NCI-H2107 treated with DMSO at 0.1 percent for 48 hours (cell line): ENCODE measurements around the gene SPINT3.

Experiments
- DNase-seq: peaks from one replicate; lab custom pipeline; 2025; ENCODE audit not compliant: unreplicated experiment; lab: John Stamatoyannopoulos, UW

SPINT3 gene, protein sequence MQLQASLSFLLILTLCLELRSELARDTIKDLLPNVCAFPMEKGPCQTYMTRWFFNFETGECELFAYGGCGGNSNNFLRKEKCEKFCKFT

GRCh38 chr20:45515147-45515913, at the start of gene SPINT3:
Gene SPINT3, minus strand, starts transcription at chr20:45515622. Its CDS starts 14 bp downstream, at chr20:45515608.
- no peak for DNase-seq

DNA sequence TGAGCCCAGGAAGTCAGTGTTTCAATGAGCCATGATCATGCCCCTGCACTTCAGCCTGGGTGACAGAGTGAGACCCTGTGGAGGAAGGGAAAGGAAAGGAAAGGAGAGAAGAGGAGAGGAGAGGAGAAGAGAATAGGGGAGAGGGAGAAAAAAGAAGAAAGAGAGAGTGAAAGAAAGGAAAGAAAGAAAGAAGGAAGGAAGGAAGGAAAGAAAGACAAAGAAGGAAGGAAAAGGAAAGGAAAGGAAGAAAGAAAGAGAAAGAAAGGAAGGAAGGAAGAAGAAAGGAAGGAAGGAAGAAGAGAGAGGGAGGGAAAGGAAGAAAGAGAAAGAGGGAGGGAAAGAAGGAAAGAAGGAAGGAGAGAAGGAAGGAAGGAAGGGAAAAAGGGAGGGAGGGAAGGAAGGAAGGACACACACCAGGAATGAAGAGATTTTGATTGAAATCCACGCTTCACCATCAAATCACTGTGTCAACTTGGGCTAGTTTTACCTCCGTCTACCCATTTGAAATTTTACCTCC, 49.4 kb upstream of the SPINT3 start:
- DNase-seq = no peak

GRCh38 chr20:45555198-45555597, 39.8 kb upstream of the SPINT3 start:
- no peak for DNase-seq

- DNase-seq = no peak
Observed at GRCh38 chr20:45552456-45552855, 37.0 kb upstream of the SPINT3 start.

- no peak for DNase-seq
Observed at GRCh38 chr20:45550765-45551164, 35.3 kb upstream of the SPINT3 start.

GRCh38 chr20:45548410-45548809, 33.0 kb upstream of the SPINT3 start:
- DNase-seq = no peak

DNA sequence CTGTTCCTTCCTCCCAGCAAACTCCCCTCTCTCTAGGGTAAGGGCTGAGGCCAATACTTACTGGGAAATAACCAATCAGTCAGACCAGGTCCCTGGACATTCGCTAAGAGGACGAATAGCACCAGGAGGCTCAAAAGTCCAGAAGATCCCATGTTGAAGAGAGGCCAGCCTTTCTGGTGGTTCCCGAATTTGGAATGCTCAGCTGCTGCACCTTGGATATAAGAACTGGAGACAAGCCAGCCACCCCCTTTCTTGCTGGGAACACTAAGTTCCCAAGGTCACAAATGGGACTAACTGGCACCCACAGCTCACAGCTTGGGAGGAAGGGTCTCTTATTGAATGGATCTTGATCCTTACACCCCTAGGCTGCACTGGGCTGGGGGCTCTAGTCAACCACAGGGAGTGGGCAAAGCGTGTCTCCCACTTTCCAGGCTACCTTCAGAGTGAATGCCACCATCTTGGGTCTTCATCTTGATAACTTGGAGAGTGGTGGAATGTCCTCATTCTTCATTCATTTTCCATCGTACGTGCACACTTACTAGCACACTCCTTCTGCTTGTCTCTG, 31.9 kb upstream of the SPINT3 start, which contains the start of gene EPPIN:
TSS of gene EPPIN (minus strand) at position 196 of the 565 bp plus-strand sequence. CDS start at position 152, 44 bp downstream.
- DNase-seq = no peak

- DNase-seq = no peak
Observed at GRCh38 chr20:45545754-45546453, 30.5 kb upstream of the SPINT3 start.

GRCh38 chr20:45545351-45545750, 29.9 kb upstream of the SPINT3 start:
- DNase-seq = no peak

DNA sequence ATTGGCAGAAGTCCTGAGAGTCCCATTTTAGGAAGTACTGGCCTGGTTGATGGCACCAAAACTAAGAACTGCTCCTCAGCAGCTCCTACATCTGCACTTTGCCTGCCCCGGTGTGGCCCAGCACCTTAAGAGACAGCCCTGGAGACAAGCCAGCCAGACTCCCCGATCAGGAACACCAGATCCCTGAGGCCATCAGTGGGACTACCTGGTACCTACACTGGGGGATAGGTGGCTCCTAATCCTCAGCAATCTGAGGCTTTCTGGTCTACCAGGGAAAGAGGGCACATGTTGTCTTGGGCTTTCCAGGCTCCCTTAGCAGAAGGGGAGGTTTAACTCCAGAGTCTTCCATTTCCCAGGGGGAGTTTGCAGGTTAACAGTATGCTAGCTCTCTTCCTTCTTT, 24.0 kb upstream of the SPINT3 start, which contains the start of gene WFDC6:
TSS of gene WFDC6 (minus strand) at position 101 of the 400 bp plus-strand sequence. CDS start at position 26, 75 bp downstream.
- no peak for DNase-seq

GRCh38 chr20:45538209-45538799, 22.9 kb upstream of the SPINT3 start:
- no peak for DNase-seq

GRCh38 chr20:45527294-45527693, 11.9 kb upstream of the SPINT3 start:
- DNase-seq = no peak

DNA sequence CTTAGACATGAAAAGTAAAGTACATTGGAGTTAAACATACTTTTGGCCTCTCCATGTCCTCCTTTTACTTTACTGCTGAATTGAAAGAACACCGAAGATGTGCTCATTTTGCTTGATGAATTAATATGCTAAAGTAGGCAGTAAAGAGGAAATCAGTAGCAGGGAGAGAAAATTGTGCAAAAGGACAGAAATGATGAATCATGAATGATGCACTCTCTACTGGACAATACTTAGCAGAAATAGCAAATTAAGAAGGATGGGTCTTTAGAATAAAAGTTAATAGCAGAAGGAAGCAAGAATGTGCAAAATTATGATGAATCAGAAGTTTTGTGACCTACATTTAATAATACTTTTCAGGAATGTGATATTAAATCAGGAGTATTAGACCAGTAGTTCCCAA, 8.4 kb upstream of the SPINT3 start:
- DNase-seq = no peak

DNA sequence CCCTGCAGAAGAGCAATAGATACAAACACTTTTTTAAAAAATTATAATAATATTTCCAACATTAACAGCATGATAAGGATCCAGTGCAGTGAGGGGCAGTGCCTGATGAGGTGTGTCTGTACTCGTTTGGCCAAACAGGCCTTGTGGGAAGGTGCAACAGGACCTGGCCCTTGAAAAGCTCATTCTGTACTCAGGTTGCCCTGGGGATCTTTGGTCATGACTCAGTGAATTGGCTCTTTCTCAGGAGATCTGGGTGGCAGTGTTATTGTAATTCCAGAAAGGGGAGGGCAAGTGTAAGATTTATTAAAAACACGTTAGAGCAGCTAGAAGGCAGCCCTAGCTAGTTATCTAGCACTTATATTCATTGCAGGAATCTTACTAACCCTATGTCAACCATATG, 2.9 kb upstream of the SPINT3 start:
- DNase-seq = no peak

- no peak for DNase-seq
Observed at GRCh38 chr20:45510242-45510862, 5.1 kb downstream of the SPINT3 start.

- DNase-seq = no peak
Observed at GRCh38 chr20:45509091-45509490, 6.3 kb downstream of the SPINT3 start.

DNA sequence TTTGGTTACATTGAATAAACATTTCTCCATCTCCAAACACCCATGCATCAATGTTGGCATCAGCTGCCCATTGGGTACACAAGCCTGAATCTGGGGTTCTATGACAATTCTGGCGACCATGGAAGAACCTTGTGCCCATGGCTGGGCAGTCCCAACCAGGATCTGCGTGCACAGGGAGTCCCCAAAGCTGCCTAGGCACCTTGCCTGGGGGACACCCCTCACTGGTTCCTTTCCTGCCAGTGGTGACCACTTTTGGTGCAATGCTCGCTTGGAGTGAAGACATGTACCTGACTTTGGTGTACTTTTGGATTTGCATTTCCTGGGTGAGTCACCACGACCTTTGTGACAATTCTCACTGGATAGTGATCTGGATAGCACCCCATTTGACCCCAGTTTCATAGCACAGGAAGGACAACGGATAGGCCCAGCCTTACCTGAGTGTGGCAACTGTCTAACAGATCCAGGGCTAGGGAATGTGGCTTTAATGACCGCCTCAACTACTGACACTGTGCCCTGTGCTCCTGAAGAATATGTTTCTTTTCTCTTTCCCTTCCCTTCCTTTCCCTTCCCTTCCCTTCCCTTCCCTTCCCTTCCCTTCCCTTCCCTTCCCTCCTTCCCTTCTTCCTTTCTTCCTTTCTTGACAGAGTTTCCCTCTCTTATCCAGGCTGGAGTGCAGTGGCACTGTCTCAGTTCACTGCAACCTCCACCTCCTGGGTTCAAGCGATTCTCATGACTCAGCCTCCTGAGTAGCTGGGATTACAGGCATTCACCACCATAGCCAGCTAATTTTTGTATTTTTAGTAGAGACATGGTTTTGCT, 7.1 kb downstream of the SPINT3 start:
- no peak for DNase-seq

- DNase-seq = no peak
Observed at GRCh38 chr20:45507011-45507820, 8.2 kb downstream of the SPINT3 start.

GRCh38 chr20:45506398-45506797, 9.0 kb downstream of the SPINT3 start:
- DNase-seq = no peak
